Eye (tissue), 1 donor: ENCODE measurements around the gene LAMB4.
A peak's percentile ranks its signal among the peaks of the same experiment; 100 is the strongest.

ENCODE experiments used
- DNase-seq: peaks from one replicate; pipeline ENCODE4 v3.0.0-alpha.2; 2015

Gene LAMB4

GRCh38 chr7:108130261-108130660 lies at the start of gene LAMB4:
LAMB4 (minus strand) TSS chr7:108130361; CDS start chr7:108123164, 7,197 bp downstream.
- no peak for DNase-seq

- DNase-seq = no peak
Measured at GRCh38 chr7:108178398-108178797, 48.2 kb upstream of the LAMB4 start.

- DNase-seq = no peak
Measured at GRCh38 chr7:108171164-108171563, 41.0 kb upstream of the LAMB4 start.

GRCh38 chr7:108170251-108170650 lies 40.1 kb upstream of the LAMB4 start:
- no peak for DNase-seq

- no peak for DNase-seq
Measured at GRCh38 chr7:108167460-108167859, 37.3 kb upstream of the LAMB4 start.

DNA sequence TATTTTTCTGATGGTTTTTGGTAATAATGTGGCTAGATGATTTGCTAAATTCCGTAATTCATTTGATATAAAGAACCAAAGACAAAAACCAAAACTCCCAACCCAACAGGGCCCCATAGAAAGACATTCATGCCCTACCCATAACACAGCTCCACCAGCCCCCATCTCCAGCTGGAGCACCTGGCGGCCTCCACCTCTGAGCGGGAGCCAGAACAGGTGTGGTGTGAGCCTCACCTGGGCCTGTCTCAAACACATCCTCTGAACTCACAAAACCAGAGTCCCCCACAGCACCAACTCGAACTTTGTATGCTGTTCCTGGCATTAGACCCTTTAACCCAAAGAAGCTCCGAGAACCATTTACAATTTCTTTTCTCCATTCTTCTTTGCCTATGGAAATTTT lies 36.5 kb upstream of the LAMB4 start:
- DNase-seq = no peak

GRCh38 chr7:108165723-108166122 lies 35.6 kb upstream of the LAMB4 start:
- DNase-seq = no peak

GRCh38 chr7:108164946-108165345 lies 34.8 kb upstream of the LAMB4 start:
- no peak for DNase-seq

- DNase-seq = no peak
Measured at GRCh38 chr7:108164342-108164741, 34.2 kb upstream of the LAMB4 start.

- no peak for DNase-seq
Measured at GRCh38 chr7:108158776-108159175, 28.6 kb upstream of the LAMB4 start.

DNA sequence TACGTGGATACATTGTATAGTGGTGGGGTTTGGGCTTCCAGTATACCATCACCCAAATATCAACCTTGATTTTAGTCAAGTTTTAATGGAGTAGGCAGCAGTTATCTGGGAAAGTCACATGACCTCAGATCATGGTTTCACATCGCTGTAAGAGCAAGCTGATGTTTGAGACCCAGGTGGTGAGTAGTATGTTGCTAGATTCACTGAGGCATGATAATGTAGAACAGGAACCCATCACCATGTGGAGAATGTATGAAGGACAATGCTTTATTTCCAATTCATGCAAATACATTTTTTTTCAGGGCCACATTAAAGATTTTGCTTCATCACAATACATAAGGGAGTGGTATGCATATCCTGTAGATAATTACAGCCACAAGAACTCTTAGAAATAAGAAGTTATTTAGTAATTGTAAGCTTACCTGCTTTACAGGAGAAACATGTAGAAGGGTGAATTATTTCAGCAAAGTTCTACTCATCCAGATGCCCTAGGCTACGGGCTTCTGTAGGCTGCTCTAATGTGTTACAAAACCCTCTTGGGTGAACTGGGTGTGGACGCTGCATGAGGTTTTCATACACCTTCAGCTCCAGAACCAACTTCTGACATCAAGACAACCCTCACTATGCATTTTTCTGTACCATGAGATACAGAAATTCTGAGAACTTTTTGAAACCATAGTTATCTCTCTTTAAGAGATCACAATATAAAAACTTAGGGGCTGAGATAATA lies 27.6 kb upstream of the LAMB4 start:
- no peak for DNase-seq

GRCh38 chr7:108156897-108157605 lies 26.9 kb upstream of the LAMB4 start:
- no peak for DNase-seq

DNA sequence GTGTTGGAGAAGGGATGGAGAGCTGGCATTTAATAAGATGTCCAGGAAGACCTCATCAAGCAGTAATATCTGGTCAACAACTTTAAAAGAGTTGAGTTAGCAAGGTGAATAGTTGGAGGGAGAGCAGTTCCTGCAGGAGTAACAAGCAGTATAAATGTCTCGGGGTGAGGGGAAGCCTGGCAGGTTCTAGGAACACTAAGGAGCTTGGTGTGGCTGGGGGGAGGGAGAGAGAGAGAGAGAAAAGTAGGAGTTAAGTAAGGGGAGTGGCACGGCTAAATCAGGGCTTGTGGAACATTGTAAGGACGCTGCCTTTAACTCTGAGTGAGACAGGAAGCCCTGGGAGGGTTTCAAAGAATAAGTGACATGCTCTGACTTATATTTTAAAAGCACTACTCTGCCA lies 22.0 kb upstream of the LAMB4 start:
- DNase-seq = no peak

DNA sequence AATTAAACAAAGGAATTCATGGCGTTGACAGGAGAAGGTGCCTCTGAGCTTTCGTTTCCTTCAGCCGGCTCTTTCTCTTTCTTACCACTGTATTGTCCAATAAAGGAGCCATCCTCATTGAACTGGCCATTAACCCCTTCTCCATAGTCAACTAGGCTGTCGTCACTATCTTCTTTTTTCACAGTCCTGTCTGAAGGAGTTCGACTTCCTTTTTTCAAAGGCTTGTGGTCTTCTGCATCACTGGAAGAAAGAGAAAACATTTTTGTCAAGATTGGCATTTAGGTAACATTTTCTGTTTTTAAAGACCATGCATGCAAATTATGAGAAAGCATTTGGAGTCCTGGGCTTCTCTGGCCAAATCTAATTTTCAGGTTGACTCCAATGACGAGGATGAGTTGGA lies 19.7 kb upstream of the LAMB4 start:
- DNase-seq = no peak

DNA sequence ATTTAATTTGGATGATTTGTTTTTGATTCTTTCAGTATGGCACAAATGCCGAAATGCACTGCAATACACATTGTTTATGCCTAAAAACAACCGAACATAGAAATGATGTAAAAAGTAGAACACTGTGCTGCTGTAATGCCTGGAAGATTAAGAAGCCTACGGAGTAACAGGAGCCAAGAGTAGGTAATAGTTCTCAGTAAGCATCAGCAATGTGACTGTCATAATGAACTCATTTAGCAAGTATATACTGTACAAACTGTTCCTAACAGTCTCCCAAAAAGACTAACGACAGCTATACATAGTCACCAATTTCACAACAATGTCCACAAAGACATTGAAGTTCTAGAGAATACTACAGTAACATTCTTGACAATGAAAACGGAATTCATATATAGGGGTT lies 19.0 kb upstream of the LAMB4 start:
- DNase-seq = no peak

- DNase-seq = no peak
Measured at GRCh38 chr7:108147031-108147563, 16.9 kb upstream of the LAMB4 start.

- DNase-seq = peak; percentile 94
Measured at GRCh38 chr7:108146070-108146842, 16.1 kb upstream of the LAMB4 start.

DNA sequence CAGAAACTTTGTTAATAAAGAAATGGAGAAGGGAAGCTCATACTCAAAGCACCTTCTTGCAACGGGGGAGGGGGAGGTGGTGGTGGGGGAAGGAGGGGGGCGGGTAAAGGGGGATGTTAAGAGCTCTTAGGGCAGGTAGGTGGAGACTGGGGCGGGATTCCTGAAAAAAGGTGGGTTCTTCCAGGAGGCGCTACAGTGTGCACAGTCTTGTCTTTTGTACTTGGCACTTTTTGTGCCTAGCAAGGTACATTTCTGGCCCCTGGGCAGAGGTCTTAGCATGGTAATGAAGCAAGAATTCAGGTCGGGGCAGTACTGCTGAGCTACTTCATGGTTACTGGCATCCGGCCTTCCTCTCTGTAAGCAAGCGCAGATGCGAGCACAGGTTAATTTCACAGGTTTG lies 15.2 kb upstream of the LAMB4 start:
- no peak for DNase-seq

- DNase-seq = no peak
Measured at GRCh38 chr7:108144931-108145330, 14.8 kb upstream of the LAMB4 start.

GRCh38 chr7:108143658-108144420 lies 13.7 kb upstream of the LAMB4 start:
- no peak for DNase-seq

GRCh38 chr7:108142675-108143259 lies 12.6 kb upstream of the LAMB4 start:
- DNase-seq = no peak

DNA sequence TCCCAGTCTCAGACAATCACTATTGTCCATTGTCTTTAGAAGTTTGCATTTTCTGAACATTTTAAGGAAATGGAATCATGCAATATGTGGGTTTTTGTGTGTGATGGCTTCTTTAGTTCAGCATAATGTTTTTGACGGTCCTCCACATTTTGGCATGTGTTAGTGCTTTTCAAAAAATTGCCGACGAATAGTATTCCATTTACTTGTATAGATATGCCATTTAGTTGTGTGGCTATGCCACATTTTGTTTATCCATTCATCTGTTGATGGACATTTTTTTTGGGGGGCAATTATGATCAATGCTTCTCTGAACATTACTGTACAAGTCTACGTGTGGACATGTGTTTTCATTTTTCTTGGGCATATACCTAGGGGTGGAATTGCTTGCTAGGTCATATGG lies 12.0 kb upstream of the LAMB4 start:
- DNase-seq = no peak
